ENCODE results near the gene HPSE2. TPM values are rescaled to one million over a fixed set of nuclear protein-coding genes. Genes with fewer than 3 reads are reported as not detected.

The HPSE2 gene
- total and polyA plus RNA-seq, 2 experiments from 2014 or later: 0.10 to 0.24 TPM

DNA sequence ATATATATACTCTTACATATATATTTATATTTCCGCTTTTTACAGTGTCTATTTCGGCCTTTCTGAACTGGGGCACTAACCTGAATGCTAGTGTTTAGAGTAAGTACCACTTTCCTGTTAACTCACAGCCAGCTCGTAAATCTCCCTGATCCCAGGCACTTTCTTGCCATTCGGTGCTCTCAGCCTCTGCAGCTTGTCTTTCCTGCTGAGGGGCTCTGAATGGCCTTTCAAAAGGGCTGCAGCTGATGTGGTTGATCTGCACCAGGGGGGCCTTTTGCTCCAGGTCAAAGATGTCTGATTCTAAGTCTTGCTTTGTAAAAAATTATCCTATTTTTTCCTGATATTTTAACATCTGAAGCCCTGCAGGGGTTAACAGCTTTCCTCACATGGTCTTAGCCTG lies 763.5 kb downstream of the HPSE2 start:
- H2AFZ ChIP-seq: 0 out of 2 replicates have a peak overlapping the region, but pooled peaks have one; percentile 7
- H3K36me3 Mint-ChIP-seq (ENCODE audit: low read depth): no peaks in the 10 kb centered on the region
- H3K9me3 Mint-ChIP-seq: no peaks in the 10 kb centered on the region
- no peak overlapping the region; the same call in 1 of the 2 replicates for H3K27ac Mint-ChIP-seq
- no peaks in the 10 kb centered on the region for H3K9me2 ChIP-seq (ENCODE audit: insufficient read depth)
- peaks cover 30% of the 10 kb centered on the region for H3K4me1 Mint-ChIP-seq
- ATAC-seq (peak; percentile 34), DNase-seq (ENCODE audit: low spot score) (peak; percentile 30)
- no peak overlapping the region for H3K4me3 Mint-ChIP-seq
- 0 out of 2 replicates have a peak, but pooled peaks cover 5% of the 10 kb centered on the region for H3K4me1 ChIP-seq (ENCODE audit: insufficient read depth)
- H3F3A ChIP-seq (replicated peaks; ENCODE audit: low read depth): no peaks in the 10 kb centered on the region
- no peak overlapping the region for H3K4me2 ChIP-seq
- TF ChIP-seq EZH2 (IDR thresholded peaks at IDR 0.05; ENCODE audit: low read depth, unreplicated experiment): no peak
- TF ChIP-seq, protein P1, sequence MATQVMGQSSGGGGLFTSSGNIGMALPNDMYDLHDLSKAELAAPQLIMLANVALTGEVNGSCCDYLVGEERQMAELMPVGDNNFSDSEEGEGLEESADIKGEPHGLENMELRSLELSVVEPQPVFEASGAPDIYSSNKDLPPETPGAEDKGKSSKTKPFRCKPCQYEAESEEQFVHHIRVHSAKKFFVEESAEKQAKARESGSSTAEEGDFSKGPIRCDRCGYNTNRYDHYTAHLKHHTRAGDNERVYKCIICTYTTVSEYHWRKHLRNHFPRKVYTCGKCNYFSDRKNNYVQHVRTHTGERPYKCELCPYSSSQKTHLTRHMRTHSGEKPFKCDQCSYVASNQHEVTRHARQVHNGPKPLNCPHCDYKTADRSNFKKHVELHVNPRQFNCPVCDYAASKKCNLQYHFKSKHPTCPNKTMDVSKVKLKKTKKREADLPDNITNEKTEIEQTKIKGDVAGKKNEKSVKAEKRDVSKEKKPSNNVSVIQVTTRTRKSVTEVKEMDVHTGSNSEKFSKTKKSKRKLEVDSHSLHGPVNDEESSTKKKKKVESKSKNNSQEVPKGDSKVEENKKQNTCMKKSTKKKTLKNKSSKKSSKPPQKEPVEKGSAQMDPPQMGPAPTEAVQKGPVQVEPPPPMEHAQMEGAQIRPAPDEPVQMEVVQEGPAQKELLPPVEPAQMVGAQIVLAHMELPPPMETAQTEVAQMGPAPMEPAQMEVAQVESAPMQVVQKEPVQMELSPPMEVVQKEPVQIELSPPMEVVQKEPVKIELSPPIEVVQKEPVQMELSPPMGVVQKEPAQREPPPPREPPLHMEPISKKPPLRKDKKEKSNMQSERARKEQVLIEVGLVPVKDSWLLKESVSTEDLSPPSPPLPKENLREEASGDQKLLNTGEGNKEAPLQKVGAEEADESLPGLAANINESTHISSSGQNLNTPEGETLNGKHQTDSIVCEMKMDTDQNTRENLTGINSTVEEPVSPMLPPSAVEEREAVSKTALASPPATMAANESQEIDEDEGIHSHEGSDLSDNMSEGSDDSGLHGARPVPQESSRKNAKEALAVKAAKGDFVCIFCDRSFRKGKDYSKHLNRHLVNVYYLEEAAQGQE (IDR thresholded peaks at IDR 0.05; ENCODE audit: unreplicated experiment): no peak
- no peak for TF ChIP-seq POLR2AphosphoS5 (IDR thresholded peaks at IDR 0.05; ENCODE audit: low read depth)
- TF ChIP-seq ZNF114 (CRISPR knock-in tag; IDR thresholded peaks at IDR 0.05): no peak
- no peak for TF ChIP-seq STAT1 (IDR thresholded peaks at IDR 0.05; ENCODE audit: unreplicated experiment)
- no peak for TF ChIP-seq CREB1 (CRISPR knock-in tag; IDR thresholded peaks at IDR 0.05; ENCODE audit: low read depth)
- TF ChIP-seq, protein P2, sequence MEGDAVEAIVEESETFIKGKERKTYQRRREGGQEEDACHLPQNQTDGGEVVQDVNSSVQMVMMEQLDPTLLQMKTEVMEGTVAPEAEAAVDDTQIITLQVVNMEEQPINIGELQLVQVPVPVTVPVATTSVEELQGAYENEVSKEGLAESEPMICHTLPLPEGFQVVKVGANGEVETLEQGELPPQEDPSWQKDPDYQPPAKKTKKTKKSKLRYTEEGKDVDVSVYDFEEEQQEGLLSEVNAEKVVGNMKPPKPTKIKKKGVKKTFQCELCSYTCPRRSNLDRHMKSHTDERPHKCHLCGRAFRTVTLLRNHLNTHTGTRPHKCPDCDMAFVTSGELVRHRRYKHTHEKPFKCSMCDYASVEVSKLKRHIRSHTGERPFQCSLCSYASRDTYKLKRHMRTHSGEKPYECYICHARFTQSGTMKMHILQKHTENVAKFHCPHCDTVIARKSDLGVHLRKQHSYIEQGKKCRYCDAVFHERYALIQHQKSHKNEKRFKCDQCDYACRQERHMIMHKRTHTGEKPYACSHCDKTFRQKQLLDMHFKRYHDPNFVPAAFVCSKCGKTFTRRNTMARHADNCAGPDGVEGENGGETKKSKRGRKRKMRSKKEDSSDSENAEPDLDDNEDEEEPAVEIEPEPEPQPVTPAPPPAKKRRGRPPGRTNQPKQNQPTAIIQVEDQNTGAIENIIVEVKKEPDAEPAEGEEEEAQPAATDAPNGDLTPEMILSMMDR (conservative IDR thresholded peaks at IDR 0.05; ENCODE audit: low read depth in 2 of 2): no peak
- TF ChIP-seq, protein P3, sequence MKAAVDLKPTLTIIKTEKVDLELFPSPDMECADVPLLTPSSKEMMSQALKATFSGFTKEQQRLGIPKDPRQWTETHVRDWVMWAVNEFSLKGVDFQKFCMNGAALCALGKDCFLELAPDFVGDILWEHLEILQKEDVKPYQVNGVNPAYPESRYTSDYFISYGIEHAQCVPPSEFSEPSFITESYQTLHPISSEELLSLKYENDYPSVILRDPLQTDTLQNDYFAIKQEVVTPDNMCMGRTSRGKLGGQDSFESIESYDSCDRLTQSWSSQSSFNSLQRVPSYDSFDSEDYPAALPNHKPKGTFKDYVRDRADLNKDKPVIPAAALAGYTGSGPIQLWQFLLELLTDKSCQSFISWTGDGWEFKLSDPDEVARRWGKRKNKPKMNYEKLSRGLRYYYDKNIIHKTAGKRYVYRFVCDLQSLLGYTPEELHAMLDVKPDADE (IDR thresholded peaks at IDR 0.05): no peak
- no peak for TF ChIP-seq NANOG (IDR thresholded peaks at IDR 0.05; ENCODE audit: borderline replicate concordance)
- TF ChIP-seq, protein P4, sequence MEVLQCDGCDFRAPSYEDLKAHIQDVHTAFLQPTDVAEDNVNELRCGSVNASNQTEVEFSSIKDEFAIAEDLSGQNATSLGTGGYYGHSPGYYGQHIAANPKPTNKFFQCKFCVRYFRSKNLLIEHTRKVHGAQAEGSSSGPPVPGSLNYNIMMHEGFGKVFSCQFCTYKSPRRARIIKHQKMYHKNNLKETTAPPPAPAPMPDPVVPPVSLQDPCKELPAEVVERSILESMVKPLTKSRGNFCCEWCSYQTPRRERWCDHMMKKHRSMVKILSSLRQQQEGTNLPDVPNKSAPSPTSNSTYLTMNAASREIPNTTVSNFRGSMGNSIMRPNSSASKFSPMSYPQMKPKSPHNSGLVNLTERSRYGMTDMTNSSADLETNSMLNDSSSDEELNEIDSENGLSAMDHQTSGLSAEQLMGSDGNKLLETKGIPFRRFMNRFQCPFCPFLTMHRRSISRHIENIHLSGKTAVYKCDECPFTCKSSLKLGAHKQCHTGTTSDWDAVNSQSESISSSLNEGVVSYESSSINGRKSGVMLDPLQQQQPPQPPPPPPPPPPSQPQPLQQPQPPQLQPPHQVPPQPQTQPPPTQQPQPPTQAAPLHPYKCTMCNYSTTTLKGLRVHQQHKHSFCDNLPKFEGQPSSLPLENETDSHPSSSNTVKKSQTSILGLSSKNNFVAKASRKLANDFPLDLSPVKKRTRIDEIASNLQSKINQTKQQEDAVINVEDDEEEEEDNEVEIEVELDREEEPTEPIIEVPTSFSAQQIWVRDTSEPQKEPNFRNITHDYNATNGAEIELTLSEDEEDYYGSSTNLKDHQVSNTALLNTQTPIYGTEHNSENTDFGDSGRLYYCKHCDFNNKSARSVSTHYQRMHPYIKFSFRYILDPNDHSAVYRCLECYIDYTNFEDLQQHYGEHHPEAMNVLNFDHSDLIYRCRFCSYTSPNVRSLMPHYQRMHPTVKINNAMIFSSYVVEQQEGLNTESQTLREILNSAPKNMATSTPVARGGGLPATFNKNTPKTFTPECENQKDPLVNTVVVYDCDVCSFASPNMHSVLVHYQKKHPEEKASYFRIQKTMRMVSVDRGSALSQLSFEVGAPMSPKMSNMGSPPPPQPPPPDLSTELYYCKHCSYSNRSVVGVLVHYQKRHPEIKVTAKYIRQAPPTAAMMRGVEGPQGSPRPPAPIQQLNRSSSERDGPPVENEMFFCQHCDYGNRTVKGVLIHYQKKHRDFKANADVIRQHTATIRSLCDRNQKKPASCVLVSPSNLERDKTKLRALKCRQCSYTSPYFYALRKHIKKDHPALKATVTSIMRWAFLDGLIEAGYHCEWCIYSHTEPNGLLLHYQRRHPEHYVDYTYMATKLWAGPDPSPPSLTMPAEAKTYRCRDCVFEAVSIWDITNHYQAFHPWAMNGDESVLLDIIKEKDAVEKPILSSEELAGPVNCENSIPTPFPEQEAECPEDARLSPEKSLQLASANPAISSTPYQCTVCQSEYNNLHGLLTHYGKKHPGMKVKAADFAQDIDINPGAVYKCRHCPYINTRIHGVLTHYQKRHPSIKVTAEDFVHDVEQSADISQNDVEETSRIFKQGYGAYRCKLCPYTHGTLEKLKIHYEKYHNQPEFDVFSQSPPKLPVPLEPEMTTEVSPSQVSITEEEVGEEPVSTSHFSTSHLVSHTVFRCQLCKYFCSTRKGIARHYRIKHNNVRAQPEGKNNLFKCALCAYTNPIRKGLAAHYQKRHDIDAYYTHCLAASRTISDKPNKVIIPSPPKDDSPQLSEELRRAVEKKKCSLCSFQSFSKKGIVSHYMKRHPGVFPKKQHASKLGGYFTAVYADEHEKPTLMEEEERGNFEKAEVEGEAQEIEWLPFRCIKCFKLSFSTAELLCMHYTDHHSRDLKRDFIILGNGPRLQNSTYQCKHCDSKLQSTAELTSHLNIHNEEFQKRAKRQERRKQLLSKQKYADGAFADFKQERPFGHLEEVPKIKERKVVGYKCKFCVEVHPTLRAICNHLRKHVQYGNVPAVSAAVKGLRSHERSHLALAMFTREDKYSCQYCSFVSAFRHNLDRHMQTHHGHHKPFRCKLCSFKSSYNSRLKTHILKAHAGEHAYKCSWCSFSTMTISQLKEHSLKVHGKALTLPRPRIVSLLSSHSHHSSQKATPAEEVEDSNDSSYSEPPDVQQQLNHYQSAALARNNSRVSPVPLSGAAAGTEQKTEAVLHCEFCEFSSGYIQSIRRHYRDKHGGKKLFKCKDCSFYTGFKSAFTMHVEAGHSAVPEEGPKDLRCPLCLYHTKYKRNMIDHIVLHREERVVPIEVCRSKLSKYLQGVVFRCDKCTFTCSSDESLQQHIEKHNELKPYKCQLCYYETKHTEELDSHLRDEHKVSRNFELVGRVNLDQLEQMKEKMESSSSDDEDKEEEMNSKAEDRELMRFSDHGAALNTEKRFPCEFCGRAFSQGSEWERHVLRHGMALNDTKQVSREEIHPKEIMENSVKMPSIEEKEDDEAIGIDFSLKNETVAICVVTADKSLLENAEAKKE (CRISPR knock-in tag; IDR thresholded peaks at IDR 0.05): no peak
- TF ChIP-seq EZH2phosphoT487 (IDR thresholded peaks at IDR 0.05; ENCODE audit: unreplicated experiment): no peak
- TF ChIP-seq JUNB (IDR thresholded peaks at IDR 0.05; ENCODE audit: unreplicated experiment): no peak
- TF ChIP-seq ZNF331 (CRISPR knock-in tag; IDR thresholded peaks at IDR 0.05; ENCODE audit: low read depth): no peak
- peaks cover 15% of the 10 kb centered on the region; the same call in 1 of the 2 replicates for H3K27me3 ChIP-seq (ENCODE audit: insufficient read depth)
- no peak overlapping the region for H3K27ac ChIP-seq (ENCODE audit: low read depth)
- no peak overlapping the region for H3K4me3 ChIP-seq
- H3K36me3 ChIP-seq (ENCODE audit: insufficient read depth): no peaks in the 10 kb centered on the region; the same call in 1 of the 2 replicates
- H4K20me1 ChIP-seq (replicated peaks; ENCODE audit: insufficient read depth): no peaks in the 10 kb centered on the region
- peaks cover 6% of the 10 kb centered on the region for H3K27me3 Mint-ChIP-seq (ENCODE audit: insufficient read depth, low read depth, poor library complexity)
- H3K79me2 ChIP-seq (replicated peaks; ENCODE audit: insufficient read depth): no peaks in the 10 kb centered on the region

Measured in GM23338 (cell line).